OCI-LY7 (cell line): Measurements from ENCODE around the gene DEPP1.

Experiments
- EZH2phosphoT487 ChIP-seq: fragments of 200-600 bp; sonication (generic); IDR thresholded peaks from 2 replicates; pipeline ENCODE4 v1.6.1; 2018; ENCODE audit warnings: low read depth, borderline replicate concordance, mild to moderate bottlenecking, mixed run types, antibody characterized with exemption, low read length, moderate library complexity, mixed read lengths
- TF ChIP-seq, protein P1 (sequence below): fragments of 200-600 bp; sonication (generic); conservative IDR thresholded peaks from 2 replicates; pipeline ENCODE4 v1.5.1; 2014; ENCODE audit warnings: mild to moderate bottlenecking, antibody characterized with exemption, low read length, moderate library complexity, mixed read lengths

DNA sequence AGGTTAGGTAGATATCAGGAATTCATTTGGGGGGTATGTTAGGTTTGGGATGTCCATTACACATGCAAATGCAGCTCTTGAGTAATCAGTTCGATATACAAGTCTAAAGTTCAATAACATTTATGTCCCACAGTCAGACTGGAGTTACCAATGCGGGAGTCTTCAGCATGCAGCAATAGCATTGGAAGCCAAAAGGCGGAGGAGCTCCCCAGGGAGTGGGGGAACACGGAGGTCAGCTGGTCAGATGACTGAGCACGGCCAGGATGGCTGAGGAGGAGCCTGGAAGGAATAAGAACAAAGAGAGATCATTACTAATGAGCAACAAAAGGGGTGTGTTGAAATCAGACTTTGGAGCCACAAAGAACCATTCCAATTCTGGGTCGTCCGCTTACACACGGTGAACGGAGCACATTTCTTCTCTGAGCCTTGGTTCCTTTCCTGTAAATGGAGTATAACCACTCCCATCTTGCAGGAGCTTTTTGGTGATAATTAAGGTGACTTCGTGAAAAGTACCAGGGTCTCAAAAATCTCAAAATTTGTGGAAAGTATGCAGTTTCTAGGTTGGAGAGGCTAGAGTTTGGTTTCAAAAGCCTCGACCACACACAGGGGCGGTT lies 21.6 kb upstream of the DEPP1 start:
- TF ChIP-seq, protein P1, sequence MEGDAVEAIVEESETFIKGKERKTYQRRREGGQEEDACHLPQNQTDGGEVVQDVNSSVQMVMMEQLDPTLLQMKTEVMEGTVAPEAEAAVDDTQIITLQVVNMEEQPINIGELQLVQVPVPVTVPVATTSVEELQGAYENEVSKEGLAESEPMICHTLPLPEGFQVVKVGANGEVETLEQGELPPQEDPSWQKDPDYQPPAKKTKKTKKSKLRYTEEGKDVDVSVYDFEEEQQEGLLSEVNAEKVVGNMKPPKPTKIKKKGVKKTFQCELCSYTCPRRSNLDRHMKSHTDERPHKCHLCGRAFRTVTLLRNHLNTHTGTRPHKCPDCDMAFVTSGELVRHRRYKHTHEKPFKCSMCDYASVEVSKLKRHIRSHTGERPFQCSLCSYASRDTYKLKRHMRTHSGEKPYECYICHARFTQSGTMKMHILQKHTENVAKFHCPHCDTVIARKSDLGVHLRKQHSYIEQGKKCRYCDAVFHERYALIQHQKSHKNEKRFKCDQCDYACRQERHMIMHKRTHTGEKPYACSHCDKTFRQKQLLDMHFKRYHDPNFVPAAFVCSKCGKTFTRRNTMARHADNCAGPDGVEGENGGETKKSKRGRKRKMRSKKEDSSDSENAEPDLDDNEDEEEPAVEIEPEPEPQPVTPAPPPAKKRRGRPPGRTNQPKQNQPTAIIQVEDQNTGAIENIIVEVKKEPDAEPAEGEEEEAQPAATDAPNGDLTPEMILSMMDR = no peak
- TF ChIP-seq EZH2phosphoT487 = no peak
